Right lobe of liver (tissue), 4 donors: ENCODE results near the gene CD81.

ENCODE experiments used
- CTCF ChIP-seq, 4 donors: fragments of 200-600 bp in 3 of 4; fragments of 450-650 bp in 1 of 4; IDR thresholded peaks; one replicate each; pipeline versions ENCODE4 v1.5.1 to v1.8.0; 2016 to 2022; ENCODE audit warnings: antibody characterized with exemption in 4 of 4, mild to moderate bottlenecking in 2 of 4
- POLR2A ChIP-seq: fragments of 450-650 bp; IDR thresholded peaks from one replicate; pipeline ENCODE4 v1.6.1; 2017; ENCODE audit warnings: antibody characterized with exemption, mild to moderate bottlenecking
- donor health status: DM: no; HTN: no; CAD: no.
- donor health status: DM: no; HTN: no; CAD: no.
- donor health status: DM: no; HTN: yes; CAD: no.

GRCh38 chr11:2396471-2396870 is 19.4 kb downstream of the CD81 start:
- TF ChIP-seq CTCF (IDR thresholded peaks at IDR 0.05) (no peak), POLR2A (no peak)
